HG03139 (cell line): ENCODE data around the gene PCDHB3.
"Not testable (repeated sequence)": the region's sequence is repeated elsewhere in the genome, so short reads cannot be mapped to it uniquely, and the experiment has no call there.

Experiments
- ATAC-seq: cut with Tn5 transposase; IDR thresholded peaks from one replicate; pipeline ENCODE4 v1.9.1; 2021; ENCODE audit not compliant: unreplicated experiment

Gene PCDHB3

GRCh38 chr5:141135718-141136266, 35.5 kb downstream of the PCDHB3 start:
- ATAC-seq, result no peak

GRCh38 chr5:141137346-141137745, 37.1 kb downstream of the PCDHB3 start:
- not testable (repeated sequence) for ATAC-seq

GRCh38 chr5:141149812-141150211, 49.5 kb downstream of the PCDHB3 start, which contains the start of gene PCDHB6:
Gene PCDHB6 (plus strand): TSS chr5:141150057. CDS start chr5:141150258, 201 bp downstream.
- no peak for ATAC-seq

GRCh38 chr5:141150224-141150992, 50.1 kb downstream of the PCDHB3 start:
- ATAC-seq, result no peak

GRCh38 chr5:141150993-141151325, 50.7 kb downstream of the PCDHB3 start:
- no peak for ATAC-seq

- not testable (repeated sequence) for ATAC-seq
Measured at GRCh38 chr5:141151632-141152031, 51.4 kb downstream of the PCDHB3 start.

GRCh38 chr5:141152096-141152495, 51.8 kb downstream of the PCDHB3 start:
- not testable (repeated sequence) for ATAC-seq
